Chondrocyte (in vitro differentiated cells): ENCODE results near the gene NRF1. TPM values are rescaled to one million over a fixed set of nuclear protein-coding genes. Genes with fewer than 3 reads are reported as not detected.
A peak's percentile ranks its signal among the peaks of the same experiment; 100 is the strongest.

Experiments used
- DNase-seq: peaks from one replicate; pipeline ENCODE4 v3.0.0; 2021; ENCODE audit warnings: mixed read lengths, low spot score
- H3K27ac Mint-ChIP-seq: one replicate; pipeline ENCODE4 v1.8.0; 2021; ENCODE audit warnings: mild to moderate bottlenecking, moderate library complexity, mixed read lengths; ENCODE audit not compliant: unreplicated experiment
- H3K27me3 Mint-ChIP-seq: 2 replicates; pipeline ENCODE4 v1.8.0; 2021; ENCODE audit warnings: low read depth, mixed read lengths
- H3K36me3 Mint-ChIP-seq: 2 replicates; pipeline ENCODE4 v1.8.0; 2021; ENCODE audit warnings: low read depth, mixed read lengths
- H3K4me1 Mint-ChIP-seq: 2 replicates; pipeline ENCODE4 v1.8.0; 2021; ENCODE audit warnings: low read depth, mild to moderate bottlenecking, mixed read lengths
- H3K4me3 Mint-ChIP-seq: one replicate; pipeline ENCODE4 v1.8.0; 2021; ENCODE audit warnings: mild to moderate bottlenecking, moderate library complexity, mixed read lengths; ENCODE audit not compliant: unreplicated experiment
- H3K9me3 Mint-ChIP-seq: 2 replicates; pipeline ENCODE4 v1.8.0; 2021; ENCODE audit warnings: low read depth, mixed read lengths
- total RNA-seq: library from RNA; stranded (reverse); gene quantifications from 3 replicates; pipeline ENCODE4 v1.2.1, GENCODE V29; 2021
- TF ChIP-seq, protein P1 (sequence below): fragments of 200-600 bp; sonication (generic); IDR thresholded peaks from 2 replicates; pipeline ENCODE4 v1.5.0; 2021; ENCODE audit warnings: antibody characterized with exemption, mild to moderate bottlenecking, moderate library complexity

Gene NRF1
- total RNA-seq, 1 donor from 2014 or later, result 13.3 TPM

DNA sequence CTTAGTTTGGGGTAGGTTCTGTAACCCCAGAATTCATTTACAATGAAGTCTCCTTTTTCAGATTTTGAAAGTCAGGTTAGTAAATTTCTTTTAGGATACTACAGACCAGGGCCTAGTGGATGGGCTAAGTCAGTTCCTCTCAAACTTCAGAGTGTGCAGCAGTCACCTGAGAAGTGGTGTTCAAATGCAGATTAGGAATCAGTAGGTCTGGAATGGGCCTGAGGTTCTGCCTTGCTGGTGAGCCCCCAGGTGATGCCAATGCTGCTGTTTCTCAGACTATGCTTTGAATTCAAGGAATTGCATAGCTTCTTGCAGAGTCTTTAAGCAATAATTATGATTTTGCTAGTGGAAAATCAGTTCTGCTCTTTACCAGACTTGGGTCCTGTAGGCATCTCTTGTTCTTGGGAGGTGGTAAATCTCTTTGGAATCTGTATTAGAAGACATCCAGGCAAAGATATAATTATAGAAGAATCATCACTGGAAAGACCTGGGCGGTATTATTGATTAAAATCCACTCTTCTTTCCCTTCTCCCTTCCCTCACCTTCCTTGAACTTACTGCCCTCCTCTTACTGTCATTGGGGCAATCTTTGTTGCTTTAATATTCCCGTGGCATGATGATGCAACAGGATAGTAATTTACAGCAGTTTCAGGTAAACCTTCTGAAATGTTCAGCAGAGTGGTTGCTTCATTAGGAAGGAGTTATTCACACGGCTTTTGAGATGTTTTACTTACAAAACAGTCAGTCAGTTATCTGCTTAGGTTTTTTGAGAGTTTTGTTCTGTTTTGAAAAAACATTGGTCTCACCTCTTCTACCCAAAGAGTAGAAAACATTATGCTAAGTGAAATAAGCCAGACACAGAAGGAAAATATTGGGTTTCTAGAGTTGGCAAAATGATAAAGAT is 87.2 kb downstream of the NRF1 start:
- Mint-ChIP-seq H3K9me3 (no peaks in the 10 kb centered on the region), H3K27ac (peak overlapping the region; percentile 2), H3K4me1 (peaks cover 26% of the 10 kb centered on the region), H3K4me3 (no peak overlapping the region), H3K36me3 (peaks cover 3% of the 10 kb centered on the region), H3K27me3 (no peaks in the 10 kb centered on the region)
- DNase-seq, result no peak
- TF ChIP-seq, protein P1, sequence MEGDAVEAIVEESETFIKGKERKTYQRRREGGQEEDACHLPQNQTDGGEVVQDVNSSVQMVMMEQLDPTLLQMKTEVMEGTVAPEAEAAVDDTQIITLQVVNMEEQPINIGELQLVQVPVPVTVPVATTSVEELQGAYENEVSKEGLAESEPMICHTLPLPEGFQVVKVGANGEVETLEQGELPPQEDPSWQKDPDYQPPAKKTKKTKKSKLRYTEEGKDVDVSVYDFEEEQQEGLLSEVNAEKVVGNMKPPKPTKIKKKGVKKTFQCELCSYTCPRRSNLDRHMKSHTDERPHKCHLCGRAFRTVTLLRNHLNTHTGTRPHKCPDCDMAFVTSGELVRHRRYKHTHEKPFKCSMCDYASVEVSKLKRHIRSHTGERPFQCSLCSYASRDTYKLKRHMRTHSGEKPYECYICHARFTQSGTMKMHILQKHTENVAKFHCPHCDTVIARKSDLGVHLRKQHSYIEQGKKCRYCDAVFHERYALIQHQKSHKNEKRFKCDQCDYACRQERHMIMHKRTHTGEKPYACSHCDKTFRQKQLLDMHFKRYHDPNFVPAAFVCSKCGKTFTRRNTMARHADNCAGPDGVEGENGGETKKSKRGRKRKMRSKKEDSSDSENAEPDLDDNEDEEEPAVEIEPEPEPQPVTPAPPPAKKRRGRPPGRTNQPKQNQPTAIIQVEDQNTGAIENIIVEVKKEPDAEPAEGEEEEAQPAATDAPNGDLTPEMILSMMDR, result no peak

DNA sequence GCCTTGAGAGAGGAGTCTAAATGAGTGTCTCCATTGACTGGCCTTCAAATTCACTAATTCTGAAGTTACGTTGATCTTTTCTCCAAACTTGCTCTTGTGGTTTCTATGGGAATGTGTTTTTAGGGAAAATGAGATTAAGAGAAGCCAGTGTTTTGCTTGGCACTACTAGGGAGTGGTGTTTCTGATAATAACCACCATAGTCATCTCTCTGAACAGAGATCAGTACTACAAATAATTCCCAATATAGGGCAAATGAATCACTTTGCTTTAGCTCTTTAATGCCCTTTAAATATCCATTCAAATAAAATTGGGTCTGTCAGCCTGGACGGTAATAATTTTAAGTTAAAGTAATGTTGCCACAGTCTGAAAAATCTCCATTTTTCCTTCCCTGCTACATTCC is 90.8 kb downstream of the NRF1 start:
- Mint-ChIP-seq H3K27ac (peak overlapping the region; percentile 68), H3K9me3 (no peaks in the 10 kb centered on the region), H3K36me3 (peaks cover 5% of the 10 kb centered on the region), H3K4me3 (no peak overlapping the region), H3K4me1 (peaks cover 32% of the 10 kb centered on the region), H3K27me3 (no peaks in the 10 kb centered on the region)
- TF ChIP-seq, protein P1, result no peak
- DNase-seq, result no peak

DNA sequence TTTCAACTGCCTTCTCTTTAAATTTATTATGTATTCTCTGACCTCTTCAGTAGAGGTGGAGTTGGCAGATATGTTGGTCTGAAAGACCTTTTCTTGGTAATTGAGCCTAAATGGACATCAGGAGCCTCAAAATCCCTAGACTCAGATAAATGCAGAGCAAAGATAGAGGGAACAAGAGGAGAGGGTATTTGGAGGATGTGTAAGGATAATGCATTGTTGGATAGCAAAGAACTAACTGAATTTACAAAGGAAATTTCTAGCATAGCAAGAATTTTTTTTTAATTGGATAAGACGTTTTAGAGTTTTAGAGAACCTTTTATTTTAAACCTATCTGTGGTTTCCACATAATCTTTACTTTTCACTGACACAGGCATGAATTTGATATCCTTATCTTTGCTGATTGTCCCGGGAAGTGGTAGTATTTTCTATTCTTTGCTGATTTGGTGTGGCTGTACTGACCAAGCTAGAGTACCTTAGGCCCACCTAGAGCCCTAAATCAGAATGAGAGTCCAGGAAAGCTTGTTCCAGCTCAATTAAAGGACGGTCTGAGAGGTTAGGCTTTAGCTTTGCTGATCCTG is 91.3 kb downstream of the NRF1 start:
- Mint-ChIP-seq H3K27me3 (no peaks in the 10 kb centered on the region), H3K4me1 (peaks cover 32% of the 10 kb centered on the region), H3K36me3 (peaks cover 5% of the 10 kb centered on the region), H3K9me3 (no peaks in the 10 kb centered on the region), H3K27ac (peak overlapping the region; percentile 65), H3K4me3 (no peak overlapping the region)
- TF ChIP-seq, protein P1, result no peak
- no peak for DNase-seq

DNA sequence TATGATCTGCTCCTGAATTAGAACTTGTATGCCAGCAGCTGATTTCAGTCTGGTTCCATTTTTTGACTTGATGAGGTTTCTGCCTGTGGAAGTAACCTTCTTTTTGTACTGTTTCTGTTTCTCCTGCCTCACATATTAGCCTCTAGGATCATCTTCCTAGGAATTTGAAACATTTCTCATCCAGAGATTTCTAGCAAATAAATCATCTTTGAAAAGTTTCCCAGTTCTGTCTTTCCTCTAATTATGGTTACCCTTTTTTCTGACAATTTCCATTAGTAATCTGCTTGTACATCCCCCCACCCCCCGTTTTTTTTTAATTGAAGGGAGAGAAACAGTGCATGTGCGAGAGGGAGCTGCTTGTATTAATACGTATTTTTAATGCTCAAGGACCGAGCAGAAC is 92.2 kb downstream of the NRF1 start:
- TF ChIP-seq, protein P1, result no peak
- Mint-ChIP-seq H3K4me1 (peaks cover 31% of the 10 kb centered on the region), H3K27me3 (no peaks in the 10 kb centered on the region), H3K27ac (no peak overlapping the region), H3K36me3 (peaks cover 5% of the 10 kb centered on the region), H3K9me3 (no peaks in the 10 kb centered on the region), H3K4me3 (no peak overlapping the region)
- no peak for DNase-seq

DNA sequence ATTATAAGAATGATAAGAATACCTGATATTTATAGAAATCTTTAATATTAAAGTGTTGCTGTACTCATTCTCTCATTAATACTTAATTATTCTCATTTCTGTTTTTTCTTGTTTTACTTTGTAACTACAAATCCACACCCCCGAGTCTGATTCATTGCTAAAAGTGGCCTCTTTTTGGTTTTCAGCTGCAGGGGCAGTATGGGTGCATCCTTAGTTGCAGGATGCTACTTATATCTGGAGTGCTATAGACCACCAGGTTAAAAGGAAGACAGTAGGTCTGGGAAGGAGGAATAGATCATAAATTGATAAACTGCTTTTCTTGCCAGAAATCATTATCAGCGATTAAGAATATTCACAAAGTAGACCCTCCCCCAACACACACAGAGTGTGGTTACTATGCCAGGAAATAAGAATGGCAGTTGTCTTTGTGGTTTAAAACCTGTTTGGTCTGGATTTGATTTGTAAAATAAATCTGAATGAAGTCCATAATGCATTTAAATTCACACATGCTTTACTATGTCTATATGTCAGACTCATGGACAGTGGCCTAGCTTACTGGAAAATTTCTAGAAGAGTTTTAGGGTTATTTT is 96.5 kb downstream of the NRF1 start:
- TF ChIP-seq, protein P1, result no peak
- H3K27ac Mint-ChIP-seq, result no peak overlapping the region
- no peak for DNase-seq
- H3K36me3 Mint-ChIP-seq, result peaks cover 20% of the 10 kb centered on the region
- peaks cover 13% of the 10 kb centered on the region for H3K4me1 Mint-ChIP-seq
- H3K4me3 Mint-ChIP-seq, result no peak overlapping the region
- H3K27me3 Mint-ChIP-seq, result no peaks in the 10 kb centered on the region
- no peaks in the 10 kb centered on the region for H3K9me3 Mint-ChIP-seq
